GM21737 (cell line): ENCODE results near the gene ADSS1.

Experiments used
- ATAC-seq: cut with Tn5 transposase; IDR thresholded peaks from one replicate; pipeline ENCODE4 v1.9.1; 2021; ENCODE audit warnings: mild to moderate bottlenecking, moderate library complexity; ENCODE audit not compliant: unreplicated experiment

ADSS1 gene

GRCh38 chr14:104788873-104789663 lies 65.0 kb downstream of the ADSS1 start:
- ATAC-seq = no peak

- no peak for ATAC-seq
Measured at GRCh38 chr14:104789752-104790743, 66.0 kb downstream of the ADSS1 start.

- no peak for ATAC-seq
Measured at GRCh38 chr14:104791425-104791824, 67.4 kb downstream of the ADSS1 start.

- ATAC-seq = no peak
Measured at GRCh38 chr14:104792101-104792884, 68.3 kb downstream of the ADSS1 start.

GRCh38 chr14:104792945-104793702 lies 69.1 kb downstream of the ADSS1 start:
- no peak for ATAC-seq

GRCh38 chr14:104793703-104793959 lies 69.6 kb downstream of the ADSS1 start:
- no peak for ATAC-seq

GRCh38 chr14:104794099-104794498 lies 70.1 kb downstream of the ADSS1 start:
- no peak for ATAC-seq

- no peak for ATAC-seq
Measured at GRCh38 chr14:104794631-104794992, 70.6 kb downstream of the ADSS1 start.

GRCh38 chr14:104794993-104795780 lies 71.2 kb downstream of the ADSS1 start, which contains the start of gene AKT1:
AKT1 (minus strand) TSS chr14:104795748; CDS start chr14:104792643, 3,105 bp downstream.
- ATAC-seq = peak; percentile 31

- peak; percentile 36 for ATAC-seq
Measured at GRCh38 chr14:104795781-104796686, 72.0 kb downstream of the ADSS1 start.

GRCh38 chr14:104796687-104797081 lies 72.7 kb downstream of the ADSS1 start:
- ATAC-seq = no peak
